CD4-positive, alpha-beta T cell treated with Interleukin-17A for 4 hours (primary cell): ENCODE results near the gene EFNA5.

Experiments used
- DNase-seq: peaks from one replicate; pipeline ENCODE4 v3.0.0-alpha.2; 2020; ENCODE audit warnings: mixed read lengths

The EFNA5 gene

GRCh38 chr5:107636555-107636954 is 34.2 kb downstream of the EFNA5 start:
- DNase-seq = no peak

- no peak for DNase-seq
Measured at GRCh38 chr5:107636068-107636467, 34.7 kb downstream of the EFNA5 start.

DNA sequence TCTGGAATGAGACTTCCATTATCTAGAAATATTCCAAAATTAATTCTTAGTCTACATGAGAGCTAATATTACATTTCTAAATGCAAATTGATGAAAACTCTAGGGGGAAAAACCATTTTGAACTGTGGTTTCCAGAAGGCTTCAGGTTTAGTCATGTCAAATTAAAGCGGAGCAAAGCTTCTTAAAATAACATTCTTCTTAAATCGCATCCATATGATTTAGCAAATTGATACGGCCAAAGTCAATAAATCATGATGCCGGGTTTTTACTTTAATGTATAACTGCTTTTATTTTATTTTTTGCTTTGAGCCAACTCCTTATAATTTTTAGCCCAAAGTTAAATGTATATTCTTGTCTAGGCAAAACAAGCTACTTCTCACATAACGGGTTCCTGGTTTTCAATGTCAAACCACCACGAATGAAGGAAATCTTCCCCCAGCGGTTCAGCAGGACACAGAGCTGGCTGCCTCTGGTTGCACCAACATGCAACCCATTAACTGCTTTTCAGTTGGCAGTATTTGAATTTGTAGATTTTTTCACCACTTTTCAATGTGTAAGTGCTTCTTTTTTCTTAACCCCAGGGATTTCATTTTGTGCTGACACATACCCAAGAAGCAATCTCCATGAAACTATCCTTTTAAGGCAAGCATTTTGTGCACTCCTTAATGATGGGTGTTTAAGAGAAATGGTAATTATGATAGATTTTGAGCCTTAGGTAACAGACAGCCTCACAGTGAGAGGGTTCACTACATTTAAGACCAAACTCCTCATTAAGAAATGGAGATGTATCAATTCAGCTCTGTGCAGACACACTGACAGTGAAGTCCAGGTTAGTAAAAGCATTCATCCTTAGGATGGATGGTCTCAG is 35.5 kb downstream of the EFNA5 start:
- DNase-seq = no peak

- DNase-seq = no peak
Measured at GRCh38 chr5:107633171-107633901, 37.4 kb downstream of the EFNA5 start.

DNA sequence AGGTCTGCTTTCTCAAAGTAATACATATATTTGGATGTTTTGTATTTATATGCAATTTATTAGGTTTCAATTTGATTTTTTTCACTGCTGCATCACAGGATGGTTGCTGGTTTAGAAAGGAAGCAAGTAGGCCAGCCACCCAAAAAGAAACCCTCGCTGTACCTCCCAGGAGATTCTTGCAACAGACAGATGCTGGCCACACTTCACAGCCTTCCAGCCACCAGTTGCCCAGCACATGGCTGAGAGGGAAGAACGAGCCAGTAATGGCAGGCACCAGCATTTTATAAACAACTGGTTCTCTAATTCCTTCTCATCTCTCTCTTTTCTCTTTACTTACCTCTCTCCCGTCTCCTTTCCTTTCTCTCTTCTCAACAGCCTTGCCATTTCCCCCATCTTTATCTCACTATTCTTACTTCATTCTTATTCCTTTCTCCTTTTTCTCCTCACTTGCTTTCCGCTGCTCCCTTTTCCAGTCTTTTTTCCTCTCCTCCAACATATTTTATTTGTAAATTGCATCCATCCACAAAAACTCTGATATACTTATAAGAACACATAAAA is 38.9 kb downstream of the EFNA5 start:
- no peak for DNase-seq

- no peak for DNase-seq
Measured at GRCh38 chr5:107630184-107630583, 40.6 kb downstream of the EFNA5 start.

- DNase-seq = no peak
Measured at GRCh38 chr5:107624235-107624634, 46.5 kb downstream of the EFNA5 start.

DNA sequence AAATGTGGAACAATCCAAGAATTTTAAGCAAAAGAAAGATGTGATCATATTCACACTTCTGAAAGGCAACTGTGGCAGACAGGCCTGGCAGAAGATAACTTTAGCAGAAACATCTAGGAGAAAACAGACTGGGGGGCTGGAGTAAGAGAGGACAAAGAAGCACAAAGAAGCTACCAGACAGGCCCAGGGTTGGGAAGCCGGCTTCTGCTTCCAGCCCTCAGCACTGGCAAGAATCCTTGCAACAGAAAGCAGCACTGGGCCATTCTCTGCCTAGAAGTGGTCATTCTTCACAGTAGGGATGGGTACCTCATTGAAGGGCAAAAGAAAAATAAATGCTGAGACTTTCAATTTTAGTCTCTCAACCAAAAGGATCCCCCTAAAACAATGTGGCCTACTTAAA is 49.6 kb downstream of the EFNA5 start:
- no peak for DNase-seq

DNA sequence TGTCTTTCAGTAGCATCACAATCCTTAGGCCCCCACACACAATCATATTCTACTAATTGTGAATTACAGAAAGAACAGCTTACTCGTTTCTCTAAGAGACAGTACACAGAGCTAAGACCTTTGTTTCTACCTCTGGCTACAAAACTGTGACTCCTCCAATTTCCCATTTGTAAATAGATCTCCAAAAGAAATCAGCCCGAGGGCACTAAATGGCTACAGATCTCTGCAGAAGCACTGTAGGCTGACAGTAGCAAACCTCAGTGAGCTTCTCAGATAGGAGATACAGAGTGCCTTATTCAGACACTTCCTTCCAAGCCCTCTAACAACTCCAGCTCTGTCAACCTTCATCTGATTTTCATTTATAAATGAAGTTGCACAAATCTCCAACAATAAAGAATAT is 51.0 kb downstream of the EFNA5 start:
- no peak for DNase-seq

GRCh38 chr5:107618242-107618641 is 52.5 kb downstream of the EFNA5 start:
- DNase-seq = no peak

DNA sequence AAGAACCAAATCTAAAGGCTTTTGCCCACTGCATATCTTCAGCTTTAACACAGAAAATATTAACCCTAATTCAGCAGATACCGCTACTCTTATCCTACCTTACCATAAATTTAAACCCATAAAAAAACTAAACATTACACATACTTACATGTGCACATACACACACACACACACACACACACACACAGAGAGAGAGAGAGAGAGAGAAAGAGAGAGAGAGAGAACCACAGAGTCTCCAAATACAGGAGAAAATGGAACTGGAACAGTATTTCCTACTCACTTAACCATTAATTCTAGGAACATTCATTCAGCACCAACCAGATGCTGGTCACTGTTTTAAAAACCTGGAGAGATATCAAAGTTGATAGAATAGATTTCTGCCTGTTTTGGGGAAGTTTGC is 53.7 kb downstream of the EFNA5 start:
- no peak for DNase-seq

DNA sequence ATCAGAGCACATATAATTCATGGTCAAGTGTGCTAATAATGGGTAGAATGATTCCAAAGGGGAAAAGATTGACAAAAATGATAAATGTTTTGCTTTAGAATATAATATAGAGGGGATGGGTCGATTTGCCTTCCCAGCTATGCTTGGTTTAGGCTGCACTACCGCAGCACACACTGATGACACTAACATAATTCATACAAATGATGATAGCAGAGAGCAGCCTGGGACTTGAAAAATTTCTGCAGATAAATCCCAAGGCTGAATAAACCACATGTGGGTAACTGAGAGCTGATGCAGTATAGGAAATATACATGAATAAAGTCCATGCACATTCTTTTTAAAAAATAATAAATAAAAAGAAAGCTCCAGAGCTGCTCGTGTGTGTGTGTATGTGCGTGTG is 54.5 kb downstream of the EFNA5 start:
- no peak for DNase-seq

GRCh38 chr5:107615299-107615817 is 55.4 kb downstream of the EFNA5 start:
- DNase-seq = no peak

DNA sequence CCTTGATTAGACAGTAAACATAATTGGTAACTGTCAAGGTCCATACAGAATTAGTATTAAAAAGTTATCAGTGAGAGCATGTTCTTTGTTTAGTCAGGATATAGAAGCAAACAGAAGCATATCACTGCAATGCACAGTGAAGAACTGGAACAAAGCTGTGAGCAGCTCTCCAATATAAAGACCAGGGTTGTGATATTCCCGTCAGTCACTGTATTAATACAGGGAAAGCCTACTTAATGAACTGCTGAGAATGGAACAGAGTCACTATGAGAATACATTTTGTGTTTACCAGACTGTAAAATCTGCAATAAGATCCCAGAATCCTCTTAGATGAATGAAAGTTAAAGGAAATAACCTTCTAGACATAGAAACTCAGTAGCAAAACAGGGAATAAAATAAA is 58.2 kb downstream of the EFNA5 start:
- no peak for DNase-seq

DNA sequence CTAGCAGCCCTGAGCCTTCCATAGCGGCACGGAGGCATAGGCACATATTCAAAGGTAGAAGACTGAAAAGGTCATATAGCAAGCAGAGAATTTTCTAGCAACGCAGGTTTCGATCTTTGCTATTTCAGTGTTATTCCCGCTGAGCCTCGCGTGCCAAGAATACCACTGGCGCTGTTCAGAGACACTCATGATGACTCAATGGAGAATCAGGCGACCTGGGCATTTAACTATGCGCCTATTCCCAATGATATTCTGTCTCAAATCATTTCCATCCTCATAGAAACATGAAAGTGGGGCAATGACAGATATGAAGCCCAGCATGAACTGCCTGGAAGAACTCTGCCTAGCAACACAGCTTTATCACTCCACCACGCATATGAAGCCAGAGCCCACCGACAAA is 59.9 kb downstream of the EFNA5 start:
- no peak for DNase-seq

GRCh38 chr5:107607671-107608345 is 62.9 kb downstream of the EFNA5 start:
- DNase-seq = no peak

- DNase-seq = no peak
Measured at GRCh38 chr5:107607196-107607595, 63.5 kb downstream of the EFNA5 start.

DNA sequence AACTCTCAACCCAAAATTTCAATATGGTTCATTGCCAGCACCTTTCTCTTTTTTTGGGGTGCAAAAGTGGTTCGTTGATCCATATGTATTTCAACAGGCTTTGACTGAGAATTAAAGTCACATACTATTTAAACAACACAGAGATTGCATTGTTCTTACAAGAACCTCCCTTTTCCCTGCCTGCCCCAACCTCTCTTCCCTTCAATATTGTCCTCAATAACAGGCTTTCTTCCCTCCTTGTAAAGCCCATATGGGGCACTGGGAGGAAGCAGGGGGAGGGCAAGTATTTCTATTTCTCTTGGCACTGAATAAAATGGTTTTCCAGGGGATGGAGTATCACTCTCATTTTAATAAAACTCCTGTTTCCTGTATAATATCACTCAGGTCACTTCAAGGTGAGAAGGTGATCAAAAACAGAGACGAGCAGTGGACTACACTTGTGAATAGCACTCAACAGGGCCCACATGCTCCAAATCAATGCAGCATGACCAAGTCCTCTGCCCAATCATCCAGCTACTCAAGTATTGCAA is 65.1 kb downstream of the EFNA5 start:
- no peak for DNase-seq

GRCh38 chr5:107604990-107605389 is 65.7 kb downstream of the EFNA5 start:
- no peak for DNase-seq

DNA sequence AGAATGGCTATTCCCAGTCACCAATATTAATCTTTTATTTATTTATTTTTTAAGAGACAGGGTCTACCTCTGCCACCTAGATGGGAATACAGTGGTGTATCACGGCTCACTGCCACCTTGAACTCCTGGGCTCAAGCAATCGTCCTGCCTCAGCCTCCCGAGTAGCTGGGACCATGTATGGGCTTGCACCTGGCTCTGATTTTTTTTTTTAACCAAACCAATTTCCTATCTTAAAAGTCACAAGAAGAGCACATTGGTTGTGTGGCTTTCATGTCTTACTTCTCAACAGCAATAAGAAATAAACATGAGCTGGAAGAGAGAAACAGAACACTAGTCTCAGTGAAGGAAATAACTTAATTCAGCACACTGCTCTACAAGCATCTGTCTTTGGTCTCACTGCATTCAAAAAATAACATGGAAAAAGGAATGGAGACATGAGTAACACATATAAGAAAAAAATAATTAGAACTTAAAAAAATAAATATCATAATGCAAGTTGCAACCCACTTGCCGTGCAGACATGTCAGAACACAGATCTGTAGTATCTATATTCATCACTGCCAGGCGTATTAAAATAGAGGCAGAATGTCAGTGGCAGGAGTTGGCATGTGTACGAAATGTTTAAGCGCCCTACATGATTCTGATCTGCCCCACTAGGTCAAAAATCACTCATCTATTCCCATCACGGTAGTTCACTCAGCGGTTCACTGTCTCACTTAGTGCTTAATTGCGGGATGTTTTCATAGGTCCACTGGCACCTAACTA is 66.4 kb downstream of the EFNA5 start:
- no peak for DNase-seq

GRCh38 chr5:107603349-107603748 is 67.4 kb downstream of the EFNA5 start:
- no peak for DNase-seq

- no peak for DNase-seq
Measured at GRCh38 chr5:107602896-107603295, 67.8 kb downstream of the EFNA5 start.
